Cerebellar nuclear complex (tissue), 1 donor: ENCODE results near the gene FITM2.

Source experiments
- DNase-seq, 2 experiments: peaks; one replicate each; lab custom pipeline; 2025; lab: John Stamatoyannopoulos, UW

The FITM2 gene

DNA sequence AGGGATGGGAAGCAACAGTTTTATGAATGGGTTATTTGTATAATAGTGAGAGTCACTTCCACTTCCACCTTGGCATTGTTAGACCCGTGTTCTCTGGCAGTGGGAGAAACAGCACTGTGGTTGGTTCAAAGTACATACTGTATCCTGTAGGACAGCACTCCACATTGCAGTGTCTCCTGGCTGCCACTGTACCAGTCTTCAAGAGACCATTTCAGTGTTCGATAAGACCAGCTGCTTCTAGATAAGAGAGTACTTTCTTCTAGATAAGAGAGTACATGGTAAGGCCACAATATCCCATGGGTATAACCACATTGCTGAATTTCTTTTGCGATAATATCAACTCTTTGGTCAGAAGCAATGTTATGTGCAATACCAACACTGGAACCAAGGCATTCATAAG, 28.8 kb downstream of the FITM2 start:
- no peak for DNase-seq

DNA sequence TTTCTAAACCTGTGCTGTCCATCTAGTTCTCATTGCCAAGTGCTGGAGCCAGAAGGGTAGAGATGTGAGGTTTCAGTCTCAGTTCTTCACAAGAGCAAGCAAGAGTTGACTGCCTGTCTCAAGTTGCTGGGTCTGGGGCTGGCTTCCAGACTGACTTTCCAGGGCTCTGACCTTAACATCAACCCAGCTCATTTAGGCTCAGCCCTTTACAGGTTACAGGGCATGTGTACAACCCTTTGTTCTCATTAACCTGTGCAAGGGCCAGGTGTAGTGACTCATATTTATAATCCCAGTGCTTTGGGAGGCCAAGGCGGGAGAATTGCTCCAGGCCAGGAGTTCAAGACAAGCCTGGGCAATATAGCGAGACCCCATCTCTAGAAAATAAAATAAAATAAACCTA, 30.6 kb downstream of the FITM2 start:
- no peak for DNase-seq

DNA sequence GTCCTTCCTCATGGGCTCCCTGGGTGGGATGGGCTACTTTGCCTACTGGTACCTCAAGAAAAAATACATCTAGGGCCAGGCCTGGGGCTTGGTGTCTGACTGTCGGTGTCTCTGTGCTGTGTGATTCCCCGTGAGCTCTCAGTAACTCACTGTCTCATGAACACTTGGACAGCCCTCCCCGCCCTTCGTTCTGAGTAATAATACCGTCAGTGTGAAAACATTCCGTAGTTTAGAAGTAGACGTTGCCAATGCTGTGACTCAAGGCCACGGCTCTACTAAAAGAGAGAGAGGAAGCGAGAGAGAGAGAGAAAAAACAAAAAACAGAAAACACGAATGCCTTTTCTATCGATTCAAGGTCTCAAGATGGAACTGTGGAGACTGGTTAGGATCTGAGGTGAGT, 31.8 kb downstream of the FITM2 start:
- DNase-seq, result no peak

DNA sequence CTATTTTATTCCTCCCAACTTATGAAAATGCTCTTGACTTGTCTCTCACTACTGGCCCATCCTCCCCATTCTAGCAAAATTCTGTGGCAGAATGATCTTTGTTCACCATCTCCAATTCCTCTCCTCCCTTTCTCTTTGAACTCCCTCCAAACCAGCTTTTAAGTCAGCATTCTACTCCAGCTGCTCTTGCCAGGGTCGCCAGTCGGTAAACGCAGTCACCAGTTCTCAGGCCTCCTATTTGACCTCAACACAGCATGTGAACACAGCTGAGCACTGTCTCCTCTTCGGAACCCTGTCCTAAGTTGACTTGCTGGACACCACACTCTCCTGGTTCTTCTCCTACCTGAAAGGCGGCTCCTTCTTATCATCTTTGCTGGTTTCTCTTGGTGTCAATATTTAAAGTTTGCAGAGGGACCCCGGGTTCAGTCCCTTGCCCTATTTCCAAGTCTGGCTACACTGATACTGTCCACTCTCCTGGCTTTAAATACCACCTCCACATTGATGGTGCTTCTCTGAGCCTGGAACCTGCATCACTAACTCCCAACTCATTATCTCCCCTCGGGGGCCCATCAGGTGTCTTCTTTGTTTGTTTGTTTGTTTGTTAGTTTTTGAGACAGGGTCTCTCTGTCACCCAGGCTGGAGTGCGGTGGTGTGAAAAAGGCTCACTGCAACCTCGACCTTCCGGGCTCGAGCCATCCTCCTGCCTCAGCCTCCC, 36.5 kb downstream of the FITM2 start:
- no peak for DNase-seq

DNA sequence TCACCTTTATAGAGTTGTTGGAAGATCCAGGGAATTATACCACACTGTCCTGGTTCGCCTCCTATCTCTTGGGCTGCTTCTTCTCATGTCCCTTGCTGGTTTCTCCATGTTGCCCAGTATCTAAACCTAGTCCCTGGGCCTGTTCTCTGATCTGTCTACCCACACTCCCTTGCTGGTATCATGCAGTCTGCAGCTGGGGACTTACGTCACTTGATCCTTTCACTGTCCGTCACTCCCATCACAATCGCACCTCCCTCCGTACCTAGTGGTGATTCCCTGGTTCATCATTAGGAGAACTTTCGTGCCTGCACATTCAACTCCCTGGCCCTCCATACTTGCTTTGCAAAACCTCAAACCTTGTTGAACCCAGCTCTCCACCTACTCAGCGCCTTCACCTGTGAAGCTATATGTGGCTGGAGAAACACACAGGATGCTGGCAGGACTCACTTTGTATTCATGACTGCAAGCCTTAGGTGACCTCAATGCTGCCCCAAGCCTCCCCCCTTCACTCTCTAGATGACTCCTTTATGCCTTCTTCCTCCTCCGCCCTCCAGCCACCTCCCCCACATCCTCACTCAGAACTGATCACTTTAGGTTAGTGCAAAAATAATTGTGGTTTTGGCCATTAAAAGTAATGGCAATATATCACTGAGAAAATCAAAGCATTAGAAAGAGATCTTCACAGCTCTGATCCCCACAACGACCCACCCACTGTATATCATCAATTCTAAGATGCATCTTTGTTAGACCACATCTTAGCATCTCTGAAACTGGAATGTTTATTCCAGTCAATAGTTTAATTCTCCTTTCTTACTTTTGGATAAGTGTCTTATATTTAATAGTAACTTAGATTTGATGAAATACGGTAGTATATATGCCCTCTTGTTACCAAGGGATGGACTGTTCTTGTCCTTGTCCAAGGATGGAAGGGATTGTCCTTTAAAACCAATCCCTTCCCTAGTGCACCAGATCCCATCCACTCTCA, 37.5 kb downstream of the FITM2 start:
- DNase-seq, result no peak

DNA sequence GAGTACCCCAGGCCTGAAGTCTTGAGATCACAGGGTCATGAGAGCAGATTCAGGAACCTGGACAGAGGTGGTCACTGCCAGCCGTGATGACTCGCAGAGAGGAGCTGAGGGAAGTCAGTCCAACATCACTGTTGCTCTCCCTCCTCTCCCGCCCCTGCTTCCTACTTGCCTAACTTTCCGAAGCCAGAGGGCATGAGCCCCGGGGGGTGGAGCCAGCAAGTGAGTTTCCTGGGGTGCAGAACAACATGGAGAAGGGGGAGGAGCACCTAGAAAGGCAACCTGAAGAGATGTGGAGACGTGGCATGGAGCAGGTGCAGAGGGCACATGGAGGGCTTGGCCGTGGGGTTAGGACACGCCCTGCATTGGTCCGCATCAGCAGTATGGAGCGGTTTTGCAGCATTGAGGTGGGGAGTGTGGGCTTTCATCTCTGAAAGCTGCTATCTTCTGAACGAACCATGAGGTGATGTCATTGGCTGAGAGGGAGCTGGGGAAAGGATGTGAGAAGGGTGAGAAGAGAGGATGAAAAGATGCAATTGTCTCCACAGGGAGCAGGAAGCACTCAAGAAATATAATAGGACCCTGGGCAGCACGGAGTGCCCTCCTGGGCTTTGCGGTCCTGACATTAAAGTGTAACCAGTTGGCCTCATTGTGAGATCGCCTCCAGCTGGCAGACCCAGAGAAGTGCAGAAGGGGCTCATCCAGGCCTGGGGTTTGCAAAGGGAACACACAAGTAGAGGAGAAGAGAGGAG, 38.9 kb downstream of the FITM2 start:
- no peak for DNase-seq

DNA sequence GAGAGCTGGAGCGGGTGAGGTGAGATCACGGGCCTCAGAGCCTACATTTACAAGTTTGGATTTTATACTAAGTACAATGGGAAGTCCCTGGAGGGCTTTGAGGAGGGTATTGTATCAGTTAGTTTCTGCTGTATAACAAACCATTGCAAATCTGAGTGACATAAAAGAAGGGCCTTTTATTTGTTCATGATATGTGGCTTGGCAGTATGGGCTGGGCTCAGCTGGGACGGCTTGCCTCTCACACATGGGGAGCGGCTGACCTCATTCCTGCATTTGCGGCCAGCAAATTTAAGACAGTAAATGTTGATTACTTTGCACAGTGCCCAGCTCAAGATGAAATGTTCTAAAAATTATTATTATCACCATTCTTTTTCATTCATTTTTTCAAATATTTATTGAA, 42.2 kb downstream of the FITM2 start:
- DNase-seq, result no peak

DNA sequence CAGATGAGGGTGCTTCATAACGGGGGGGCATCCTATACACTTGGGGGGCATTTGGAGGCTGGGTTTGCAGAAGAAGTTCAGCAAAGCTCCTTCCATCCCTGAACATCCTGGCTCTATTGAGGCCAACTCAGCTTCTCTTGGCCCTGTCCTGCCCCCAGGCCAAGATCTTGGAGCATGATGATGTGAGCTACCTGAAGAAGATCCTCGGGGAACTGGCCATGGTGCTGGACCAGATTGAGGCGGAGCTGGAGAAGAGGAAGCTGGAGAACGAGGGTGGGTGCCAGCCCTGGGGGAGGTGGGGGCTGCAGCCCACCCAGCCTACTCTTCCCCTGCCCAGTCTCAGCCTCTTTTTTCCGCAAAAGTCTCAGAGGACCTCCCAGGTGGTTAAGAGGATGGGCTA, 46.7 kb downstream of the FITM2 start:
- no peak for DNase-seq

DNA sequence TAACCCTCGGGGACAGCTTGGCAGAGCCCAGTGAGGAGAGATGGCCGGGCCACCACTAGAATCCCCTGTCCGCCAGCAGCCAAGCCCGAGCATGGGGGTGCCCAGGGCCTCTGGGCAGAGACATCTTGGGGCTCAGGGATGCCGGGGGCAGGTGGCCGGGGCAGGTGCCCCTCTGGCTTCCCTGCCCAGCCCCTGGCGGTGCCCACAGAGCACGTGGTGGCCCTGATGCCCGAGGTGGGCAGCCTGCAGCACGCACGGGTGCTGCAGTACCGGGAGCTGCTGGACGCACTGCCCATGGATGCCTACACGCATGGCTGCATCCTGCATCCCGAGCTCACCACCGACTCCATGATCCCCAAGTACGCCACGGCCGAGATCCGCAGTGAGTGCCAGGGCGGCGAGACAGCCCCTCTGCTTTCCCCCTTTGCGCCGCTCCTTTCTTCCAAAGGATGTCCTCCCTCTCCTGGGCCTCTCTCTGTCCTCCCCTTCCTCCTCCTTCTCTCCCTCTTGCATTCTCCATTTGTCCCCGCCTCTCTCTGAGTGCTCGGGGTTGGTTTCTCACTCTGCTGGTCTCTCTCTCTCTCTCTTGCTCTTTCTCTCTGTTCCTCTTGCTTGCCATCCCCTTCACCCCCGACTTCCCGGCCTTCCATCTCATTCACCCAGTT, 52.6 kb downstream of the FITM2 start:
- no peak for DNase-seq

DNA sequence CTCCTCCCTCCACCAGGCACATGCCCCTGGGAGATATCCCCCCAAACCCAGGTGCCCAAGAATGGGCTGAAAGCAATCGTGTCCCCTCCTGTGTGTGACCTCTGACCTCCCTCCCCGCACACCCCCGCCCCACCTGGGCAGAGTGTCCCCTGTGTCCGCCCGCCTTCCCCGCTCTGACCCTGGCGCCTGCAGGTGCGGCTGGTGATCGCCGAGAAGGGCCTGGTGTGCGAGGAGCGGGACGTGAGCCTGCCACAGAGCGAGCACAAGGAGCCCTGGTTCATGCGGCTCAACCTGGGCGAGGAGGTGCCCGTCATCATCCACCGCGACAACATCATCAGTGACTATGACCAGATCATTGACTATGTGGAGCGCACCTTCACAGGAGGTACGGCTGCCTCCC, 54.0 kb downstream of the FITM2 start:
- DNase-seq, result no peak

DNA sequence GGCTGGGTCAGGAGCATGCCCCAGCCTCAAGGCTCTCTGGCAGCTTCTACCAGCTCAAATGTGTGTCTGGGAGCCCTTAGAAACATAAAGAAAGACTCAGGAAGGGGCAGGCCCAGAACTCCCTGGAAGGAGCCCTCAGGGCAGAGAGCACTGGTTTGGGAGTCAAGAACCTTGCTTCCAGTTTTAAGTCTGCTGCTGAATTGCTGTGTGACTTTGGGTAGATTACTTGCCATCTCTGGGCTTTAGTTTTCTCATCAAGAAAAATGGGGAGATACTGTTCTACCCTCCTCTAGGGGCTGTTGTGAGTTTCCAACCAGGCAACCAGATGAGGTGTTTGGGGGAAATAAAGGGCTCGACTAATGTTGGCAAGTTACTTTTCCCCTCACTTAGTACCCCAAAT, 55.1 kb downstream of the FITM2 start:
- DNase-seq, result no peak

DNA sequence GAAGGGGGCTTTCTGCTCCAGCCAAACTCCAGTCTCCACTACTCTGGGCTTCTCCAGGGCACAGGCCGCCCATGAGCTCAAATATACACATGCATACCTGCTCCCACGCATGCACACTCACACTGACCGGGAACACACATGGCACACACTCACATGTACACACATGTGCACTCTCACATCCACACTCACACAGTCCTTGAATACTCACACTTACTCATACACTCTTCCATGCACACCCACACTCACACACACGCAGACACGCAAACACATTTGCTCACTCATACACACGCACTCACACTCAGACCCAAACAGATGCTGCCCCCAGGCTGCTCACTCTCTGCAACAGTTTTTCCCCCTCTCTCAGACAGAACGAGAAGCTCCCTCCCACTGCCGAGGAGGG, 56.9 kb downstream of the FITM2 start:
- DNase-seq, result no peak

DNA sequence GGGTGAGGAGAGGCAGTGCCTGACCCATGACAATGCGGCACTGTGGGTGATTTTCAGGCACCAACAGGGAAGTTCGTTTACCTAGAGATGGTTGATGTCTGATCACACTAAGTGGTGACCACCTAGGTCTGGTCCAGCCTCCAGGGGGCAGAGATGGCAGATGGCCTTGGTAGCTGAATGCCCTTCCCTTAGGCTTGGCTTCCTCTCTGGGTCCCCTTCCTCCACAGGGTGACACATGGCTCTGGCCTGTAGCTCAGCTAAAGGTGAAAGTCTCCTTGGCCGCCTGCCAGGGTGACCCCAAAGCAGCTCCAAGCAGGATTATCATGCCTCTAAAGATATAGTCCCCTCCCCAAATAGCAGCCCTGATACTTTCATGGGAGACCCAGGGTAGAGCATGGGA, 57.5 kb downstream of the FITM2 start:
- DNase-seq, result no peak
